Gastrocnemius medialis (tissue), 4 donors: Measurements from ENCODE around the gene HTATSF1. TPM values are rescaled to one million over a fixed set of nuclear protein-coding genes. Genes with fewer than 3 reads are reported as not detected.
A peak's percentile ranks its signal among the peaks of the same experiment; 100 is the strongest.

ENCODE experiments used
- ATAC-seq, 2 donors: fragments of 150-250 bp; one replicate each; pipeline ENCODE4 v1.9.1; 2016
- DNase-seq, 2 donors: peaks; one replicate each; pipeline ENCODE4 v3.0.0-alpha.2; 2019
- H3K27ac ChIP-seq, 4 donors: fragments of 200-600 bp; sonication (generic); 1 replicate in 1 of 4; 2 replicates in 3 of 4; pipeline ENCODE4 v1.5.1; 2016 to 2018; ENCODE audit warnings: mild to moderate bottlenecking in 2 of 4, moderate library complexity in 1 of 4
- H3K27me3 ChIP-seq, 3 donors: fragments of 200-600 bp; sonication (generic) in 2 of 3; 1 replicate in 1 of 3; 2 replicates in 2 of 3; pipeline versions ENCODE4 v1.5.1 to v1.6.0; 2016 to 2019; ENCODE audit warnings: mild to moderate bottlenecking in 1 of 3, moderate library complexity in 1 of 3
- H3K36me3 ChIP-seq, 2 donors: fragments of 200-600 bp; sonication (generic) in 1 of 2; one replicate each; pipeline ENCODE4 v1.5.1; 2017 to 2018
- H3K4me1 ChIP-seq, 2 donors: fragments of 200-600 bp; sonication (generic) in 1 of 2; one replicate each; pipeline ENCODE4 v1.5.1; 2016 to 2017; ENCODE audit warnings: mild to moderate bottlenecking in 2 of 2
- H3K4me3 ChIP-seq, 4 donors: fragments of 200-600 bp; sonication (generic) in 3 of 4; 1 replicate in 1 of 4; 2 replicates in 3 of 4; pipeline ENCODE4 v1.5.1; 2016 to 2019; ENCODE audit warnings: mild to moderate bottlenecking in 2 of 4
- H3K9me3 ChIP-seq, 3 donors: fragments of 200-600 bp; sonication (generic) in 2 of 3; 1 replicate in 1 of 3; 2 replicates in 2 of 3; pipeline ENCODE4 v1.5.1; 2016 to 2019
- CTCF ChIP-seq, 5 experiments: fragments of 450-650 bp in 3 of 5; fragments of 200-600 bp in 2 of 5; sonication (generic) in 2 of 5; IDR thresholded peaks in 4 of 5; conservative IDR thresholded peaks in 1 of 5; 1 replicate in 4 of 5; 2 replicates in 1 of 5; pipeline ENCODE4 v1.5.1; 2016 to 2019; ENCODE audit warnings: antibody characterized with exemption in 5 of 5, mild to moderate bottlenecking in 3 of 5, moderate library complexity in 3 of 5
- POLR2A ChIP-seq, 2 donors: fragments of 450-650 bp; IDR thresholded peaks; one replicate each; pipeline ENCODE4 v1.6.1; 2017; ENCODE audit warnings: antibody characterized with exemption in 2 of 2, mild to moderate bottlenecking in 2 of 2, moderate library complexity in 2 of 2
- in situ Hi-C, 4 donors: fragments of 200-750 bp; cut with MboI; loops; one replicate each; pipeline versions ENCODE4 v1.15.0 to v1.8.0; 2017; ENCODE audit warnings: low sequenced_read_pairs in 4 of 4
- intact Hi-C: fragments of 100-400 bp; cut with DNase I; formaldehyde crosslinking; loops from one replicate; pipeline ENCODE4 v1.15.1; 2023; ENCODE audit warnings: low total_unique reads
- total RNA-seq, 4 donors: library from RNA; depleted of rRNA; stranded (reverse); fragments of >200 nt; gene quantifications; one replicate each; pipeline versions ENCODE4 v1.1.0 to v1.2.3, GENCODE V29; 2016

The HTATSF1 gene
- total RNA-seq, 4 donors from 2014 or later: 97.5 to 157 (median 114) TPM

GRCh38 chrX:136491832-136492231 lies 5.6 kb upstream of the HTATSF1 start:
- in situ Hi-C loops: loop anchor here in 1 of 4 donors (25.0 kb wide), 2 partner anchors 105 to 480 kb away; no protein-coding TSS in a partner anchor
- no peak overlapping the region for H3K4me3 ChIP-seq
- intact Hi-C loops: loop anchor here (10.0 kb wide), 1 partner anchor 517 kb away; the partner anchor contains the start of gene MMGT1
- no peak overlapping the region for H3K27ac ChIP-seq
- ATAC-seq (no peak), DNase-seq (no peak)
- no peaks in the 10 kb centered on the region for H3K36me3 ChIP-seq
- peaks cover 0 to 3% of the 10 kb centered on the region in 2 donors for H3K4me1 ChIP-seq
- TF ChIP-seq CTCF (IDR thresholded peaks at IDR 0.05 in 4 of 5, conservative IDR thresholded peaks at IDR 0.05 in 1 of 5) (no peak), POLR2A (IDR thresholded peaks at IDR 0.05) (no peak)
- peaks cover 0 to 12% (median 0%) of the 10 kb centered on the region in 3 donors for H3K27me3 ChIP-seq
- no peaks in the 10 kb centered on the region for H3K9me3 ChIP-seq

- Histone ChIP-seq H3K4me1 (peaks cover 2 to 4% of the 10 kb centered on the region in 2 donors), H3K36me3 (no peaks in the 10 kb centered on the region), H3K4me3 (no peak overlapping the region), H3K9me3 (no peaks in the 10 kb centered on the region), H3K27ac (no peak overlapping the region), H3K27me3 (peaks cover 0 to 8% (median 0%) of the 10 kb centered on the region in 3 donors)
- no peak for DNase-seq
- no peak for ATAC-seq
- TF ChIP-seq POLR2A (IDR thresholded peaks at IDR 0.05) (no peak), CTCF (IDR thresholded peaks at IDR 0.05 in 4 of 5, conservative IDR thresholded peaks at IDR 0.05 in 1 of 5) (no peak)
- intact Hi-C loops (loop anchor here (10.0 kb wide), 1 partner anchor 518 kb away; the partner anchor contains the start of gene MMGT1), in situ Hi-C loops (loop anchor here in 1 of 4 donors (25.0 kb wide), 2 partner anchors 106 to 481 kb away; no protein-coding TSS in a partner anchor)
Observed at GRCh38 chrX:136493011-136493410, 4.4 kb upstream of the HTATSF1 start.

- peak overlapping the region in 3 of 4 donors; percentile 22 to 83 (median 27) for H3K27ac ChIP-seq
Observed at GRCh38 chrX:136495043-136495442, 2.3 kb upstream of the HTATSF1 start.

GRCh38 chrX:136496186-136496763 lies 1.1 kb upstream of the HTATSF1 start:
- in situ Hi-C loops (loop anchor here in 1 of 4 donors (25.0 kb wide), 2 partner anchors 109 to 484 kb away; no protein-coding TSS in a partner anchor), intact Hi-C loops (loop anchor here (2.0 to 10.0 kb wide), 3 partner anchors 245 to 521 kb away; partner anchors contain the start of genes MAP7D3 and MMGT1)
- H3K36me3 ChIP-seq: peaks cover 0 to 5% of the 10 kb centered on the region in 2 donors
- TF ChIP-seq POLR2A (IDR thresholded peaks at IDR 0.05) (no peak), CTCF (IDR thresholded peaks at IDR 0.05 in 4 of 5, conservative IDR thresholded peaks at IDR 0.05 in 1 of 5) (no peak)
- H3K4me3 ChIP-seq: peak overlapping the region; percentile 62 to 70 (median 68)
- H3K27me3 ChIP-seq: peaks cover 0 to under 1% (median 0%) of the 10 kb centered on the region in 3 donors
- DNase-seq: no peak
- no peaks in the 10 kb centered on the region for H3K9me3 ChIP-seq
- H3K27ac ChIP-seq: peak overlapping the region; percentile 83 to 96 (median 94)
- ATAC-seq: no peak
- H3K4me1 ChIP-seq: peaks cover 11% of the 10 kb centered on the region in 2 donors

More at GRCh38 chrX:136495043-136495442, 2.3 kb upstream of the HTATSF1 start:
- in situ Hi-C loops (loop anchor here in 1 of 4 donors (25.0 kb wide), 2 partner anchors 108 to 483 kb away; no protein-coding TSS in a partner anchor), intact Hi-C loops (loop anchor here (5.0 to 10.0 kb wide), 2 partner anchors 328 to 520 kb away; partner anchors contain the start of gene MMGT1)
- Histone ChIP-seq H3K4me1 (peaks cover 11% of the 10 kb centered on the region in 2 donors), H3K36me3 (no peaks in the 10 kb centered on the region), H3K9me3 (no peaks in the 10 kb centered on the region), H3K4me3 (no peak overlapping the region), H3K27me3 (peaks cover 0 to 3% (median 0%) of the 10 kb centered on the region in 3 donors)
- ATAC-seq: no peak
- TF ChIP-seq CTCF (IDR thresholded peaks at IDR 0.05 in 4 of 5, conservative IDR thresholded peaks at IDR 0.05 in 1 of 5) (no peak), POLR2A (IDR thresholded peaks at IDR 0.05) (no peak)
- no peak for DNase-seq
